Calu3 (cell line): Measurements from ENCODE around the gene ATG2B. TPM values are rescaled to one million over a fixed set of nuclear protein-coding genes. Genes with fewer than 3 reads are reported as not detected.

Experiments used
- BruUV-seq: library from RNA; stranded (reverse); fragments of 400-500 nt; replicated peaks from 2 replicates; lab custom pipeline; 2021; lab: Mats Ljungman, UMichigan
- CTCF ChIA-PET: fragments of 300-600 bp; sonication (Branson Sonifier 250); formaldehyde crosslinking; loops from one replicate; lab custom pipeline; 2022; ENCODE audit warnings: antibody characterized with exemption; lab: Charles Lee
- DNase-seq: peaks from one replicate; pipeline ENCODE4 v3.0.0; 2022
- H3K27ac Mint-ChIP-seq: one replicate; pipeline ENCODE4 v1.8.0; 2022; ENCODE audit warnings: mixed read lengths; ENCODE audit not compliant: unreplicated experiment
- H3K27me3 Mint-ChIP-seq: one replicate; pipeline ENCODE4 v1.8.0; 2022; ENCODE audit warnings: mixed read lengths; ENCODE audit not compliant: unreplicated experiment
- H3K36me3 Mint-ChIP-seq: one replicate; pipeline ENCODE4 v1.8.0; 2022; ENCODE audit warnings: mild to moderate bottlenecking, moderate library complexity, mixed read lengths; ENCODE audit not compliant: insufficient read depth, unreplicated experiment
- H3K4me1 Mint-ChIP-seq: one replicate; pipeline ENCODE4 v1.8.0; 2022; ENCODE audit warnings: mild to moderate bottlenecking, low read depth, mixed read lengths; ENCODE audit not compliant: unreplicated experiment
- H3K4me3 Mint-ChIP-seq: one replicate; pipeline ENCODE4 v1.8.0; 2022; ENCODE audit warnings: mild to moderate bottlenecking, low read depth, moderate library complexity, mixed read lengths; ENCODE audit not compliant: unreplicated experiment
- H3K9me3 Mint-ChIP-seq: one replicate; pipeline ENCODE4 v1.8.0; 2022; ENCODE audit warnings: low read depth, mixed read lengths; ENCODE audit not compliant: unreplicated experiment
- CTCF ChIP-seq: fragments of 200-600 bp; IDR thresholded peaks from one replicate; pipeline ENCODE4 v1.8.0; 2022; ENCODE audit warnings: antibody characterized with exemption; ENCODE audit not compliant: unreplicated experiment
- intact Hi-C: fragments of 100-400 bp; cut with micrococcal nuclease; formaldehyde crosslinking; loops from one replicate; pipeline ENCODE4 v1.10.0; 2022; ENCODE audit not compliant: unreplicated experiment
- total RNA-seq: library from RNA; stranded (reverse); gene quantifications from 2 replicates; pipeline ENCODE4 v1.2.3, GENCODE V29; 2022

ATG2B gene
- total RNA-seq, 1 experiment from 2014 or later, result 14.5 TPM

GRCh38 chr14:96384740-96385139, 21.6 kb upstream of the ATG2B start:
- intact Hi-C loops, result no loop called here
- no peaks in the 10 kb centered on the region for H3K9me3 Mint-ChIP-seq
- H3K27me3 Mint-ChIP-seq, result no peaks in the 10 kb centered on the region
- H3K27ac Mint-ChIP-seq, result no peak overlapping the region
- CTCF ChIA-PET, result interaction anchor here (0.6 kb wide), 1 partner anchor 338 kb away, joined by 3 read pairs; no protein-coding TSS in a partner anchor
- H3K4me3 Mint-ChIP-seq, result no peak overlapping the region
- H3K4me1 Mint-ChIP-seq, result no peaks in the 10 kb centered on the region
- no peak for TF ChIP-seq CTCF
- peaks cover 5% of the 10 kb centered on the region for H3K36me3 Mint-ChIP-seq
- BruUV-seq, result no TSS peak
- no peak for DNase-seq

- TF ChIP-seq CTCF, result no peak
- intact Hi-C loops, result no loop called here
- no peak overlapping the region for H3K4me3 Mint-ChIP-seq
- H3K36me3 Mint-ChIP-seq, result peaks cover 5% of the 10 kb centered on the region
- no peaks in the 10 kb centered on the region for H3K4me1 Mint-ChIP-seq
- no TSS peak for BruUV-seq
- CTCF ChIA-PET, result interaction anchor here (0.6 kb wide), 2 partner anchors 26 to 339 kb away, joined by 3 read pairs; no protein-coding TSS in a partner anchor
- DNase-seq, result no peak
- no peaks in the 10 kb centered on the region for H3K27me3 Mint-ChIP-seq
- H3K27ac Mint-ChIP-seq, result no peak overlapping the region
- no peaks in the 10 kb centered on the region for H3K9me3 Mint-ChIP-seq
These were observed 20.9 kb upstream of the ATG2B start for GRCh38 chr14:96384053-96384452.

GRCh38 chr14:96383445-96383844, 20.3 kb upstream of the ATG2B start:
- CTCF ChIA-PET, result interaction anchor here (0.6 kb wide), 1 partner anchor 36 kb away, joined by 3 read pairs; no protein-coding TSS in a partner anchor
- Mint-ChIP-seq H3K4me1 (no peaks in the 10 kb centered on the region), H3K27ac (no peak overlapping the region), H3K4me3 (no peak overlapping the region), H3K36me3 (peaks cover 5% of the 10 kb centered on the region), H3K9me3 (no peaks in the 10 kb centered on the region), H3K27me3 (no peaks in the 10 kb centered on the region)
- TF ChIP-seq CTCF, result no peak
- DNase-seq, result no peak
- intact Hi-C loops, result no loop called here
- no TSS peak for BruUV-seq

GRCh38 chr14:96380735-96381134, 17.6 kb upstream of the ATG2B start:
- BruUV-seq, result no TSS peak
- DNase-seq, result no peak
- CTCF ChIA-PET, result no interaction called here
- Mint-ChIP-seq H3K4me1 (peaks cover 8% of the 10 kb centered on the region), H3K36me3 (peaks cover 5% of the 10 kb centered on the region), H3K4me3 (no peak overlapping the region), H3K9me3 (no peaks in the 10 kb centered on the region), H3K27me3 (no peaks in the 10 kb centered on the region), H3K27ac (no peak overlapping the region)
- no peak for TF ChIP-seq CTCF
- intact Hi-C loops, result no loop called here
